ENCODE data around the gene FBXL15. TPM values are rescaled to one million over a fixed set of nuclear protein-coding genes. Genes with fewer than 3 reads are reported as not detected.
A peak's percentile ranks its signal among the peaks of the same experiment; 100 is the strongest.

FBXL15 gene
- total and polyA plus RNA-seq, 9 of the 15 experiments (the other 6 are each of a cell fraction or from before 2014, with no cell fraction given) = 0.08 to 25.9 (median 3.5) TPM

GRCh38 chr10:102394079-102394800 is 26.4 kb upstream of the FBXL15 start (continued):
- TF ChIP-seq NR0B1 (IDR thresholded peaks at IDR 0.05; ENCODE audit: partially characterized antibody) (no peak), GATAD2B (IDR thresholded peaks at IDR 0.05; ENCODE audit: borderline replicate concordance) (no peak), HNRNPH1 (optimal IDR thresholded peaks at IDR 0.05; ENCODE audit: low read depth, low read length) (no peak), BCL6 (CRISPR knock-in tag; IDR thresholded peaks at IDR 0.05) (no peak), ZNF24 (IDR thresholded peaks at IDR 0.05) (no peak), SMARCA5 (IDR thresholded peaks at IDR 0.05) (no peak), KDM5B (IDR thresholded peaks at IDR 0.05; ENCODE audit: insufficient replicate concordance, low read depth, low read length) (peak; percentile 45), HDGF (IDR thresholded peaks at IDR 0.05) (no peak), XRCC4 (IDR thresholded peaks at IDR 0.05; ENCODE audit: extremely low read depth, insufficient read depth, insufficient read length) (no peak), SREBF1 (IDR thresholded peaks at IDR 0.05; ENCODE audit: borderline replicate concordance, low read depth, low read length) (no peak), ZZZ3 (IDR thresholded peaks at IDR 0.05) (no peak), CHCHD3 (CRISPR knock-in tag; IDR thresholded peaks at IDR 0.05) (no peak), TAF9B (IDR thresholded peaks at IDR 0.05; ENCODE audit: partially characterized antibody) (no peak), EZH2 (IDR thresholded peaks at IDR 0.05; ENCODE audit: borderline replicate concordance, low read depth, low read length) (no peak), HMGN3 (IDR thresholded peaks at IDR 0.05; ENCODE audit: borderline replicate concordance, extremely low read depth, insufficient read length, low read depth, low read length) (no peak), STAT6 (CRISPR knock-in tag; IDR thresholded peaks at IDR 0.05) (no peak)
- TF ChIP-seq, protein P1, sequence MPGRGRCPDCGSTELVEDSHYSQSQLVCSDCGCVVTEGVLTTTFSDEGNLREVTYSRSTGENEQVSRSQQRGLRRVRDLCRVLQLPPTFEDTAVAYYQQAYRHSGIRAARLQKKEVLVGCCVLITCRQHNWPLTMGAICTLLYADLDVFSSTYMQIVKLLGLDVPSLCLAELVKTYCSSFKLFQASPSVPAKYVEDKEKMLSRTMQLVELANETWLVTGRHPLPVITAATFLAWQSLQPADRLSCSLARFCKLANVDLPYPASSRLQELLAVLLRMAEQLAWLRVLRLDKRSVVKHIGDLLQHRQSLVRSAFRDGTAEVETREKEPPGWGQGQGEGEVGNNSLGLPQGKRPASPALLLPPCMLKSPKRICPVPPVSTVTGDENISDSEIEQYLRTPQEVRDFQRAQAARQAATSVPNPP (IDR thresholded peaks at IDR 0.05; ENCODE audit: borderline replicate concordance, insufficient read depth, insufficient read length) = no peak
- TF ChIP-seq, protein P2, sequence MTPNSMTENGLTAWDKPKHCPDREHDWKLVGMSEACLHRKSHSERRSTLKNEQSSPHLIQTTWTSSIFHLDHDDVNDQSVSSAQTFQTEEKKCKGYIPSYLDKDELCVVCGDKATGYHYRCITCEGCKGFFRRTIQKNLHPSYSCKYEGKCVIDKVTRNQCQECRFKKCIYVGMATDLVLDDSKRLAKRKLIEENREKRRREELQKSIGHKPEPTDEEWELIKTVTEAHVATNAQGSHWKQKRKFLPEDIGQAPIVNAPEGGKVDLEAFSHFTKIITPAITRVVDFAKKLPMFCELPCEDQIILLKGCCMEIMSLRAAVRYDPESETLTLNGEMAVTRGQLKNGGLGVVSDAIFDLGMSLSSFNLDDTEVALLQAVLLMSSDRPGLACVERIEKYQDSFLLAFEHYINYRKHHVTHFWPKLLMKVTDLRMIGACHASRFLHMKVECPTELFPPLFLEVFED (CRISPR knock-in tag; conservative IDR thresholded peaks at IDR 0.05) = no peak
- TF ChIP-seq, protein P3, sequence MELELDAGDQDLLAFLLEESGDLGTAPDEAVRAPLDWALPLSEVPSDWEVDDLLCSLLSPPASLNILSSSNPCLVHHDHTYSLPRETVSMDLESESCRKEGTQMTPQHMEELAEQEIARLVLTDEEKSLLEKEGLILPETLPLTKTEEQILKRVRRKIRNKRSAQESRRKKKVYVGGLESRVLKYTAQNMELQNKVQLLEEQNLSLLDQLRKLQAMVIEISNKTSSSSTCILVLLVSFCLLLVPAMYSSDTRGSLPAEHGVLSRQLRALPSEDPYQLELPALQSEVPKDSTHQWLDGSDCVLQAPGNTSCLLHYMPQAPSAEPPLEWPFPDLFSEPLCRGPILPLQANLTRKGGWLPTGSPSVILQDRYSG (tag; conservative IDR thresholded peaks at IDR 0.05; ENCODE audit: low read depth) = no peak
